ENCODE results near the gene APOBEC3B. TPM values are rescaled to one million over a fixed set of nuclear protein-coding genes. Genes with fewer than 3 reads are reported as not detected.

The APOBEC3B gene
- total and polyA plus RNA-seq, 2 of the 8 experiments (the other 6 are each of a cell fraction or from before 2014, with no cell fraction given): 14.2 to 74.9 TPM

GRCh38 chr22:38935023-38935422 is 47.1 kb upstream of the APOBEC3B start:
- H4K8ac ChIP-seq (ENCODE audit: extremely low read depth, insufficient read depth, low read length): peak overlapping the region; percentile 64; the same call in 1 of the 2 replicates

More at GRCh38 chr22:38935023-38935422, 47.1 kb upstream of the APOBEC3B start:
- ChIA-PET POLR2A (ENCODE audit: partially characterized antibody) (no interaction called here), CTCF (ENCODE audit: partially characterized antibody) (interaction anchor here (1.3 kb wide), 1 partner anchor 357 kb away, joined by 3 read pairs; no protein-coding TSS in a partner anchor)
- H2AK5ac ChIP-seq (ENCODE audit: low read depth, low read length): no peak overlapping the region
- TF ChIP-seq SRF (IDR thresholded peaks at IDR 0.05; ENCODE audit: low read depth, low read length): no peak
- no peak for TF ChIP-seq MAFK (IDR thresholded peaks at IDR 0.05; ENCODE audit: low read depth, low read length)
- TF ChIP-seq CHD2 (IDR thresholded peaks at IDR 0.05; ENCODE audit: low read length): no peak
- H3K27ac ChIP-seq (ENCODE audit: low read depth, low read length): no peak overlapping the region
- no peak overlapping the region for H2BK12ac ChIP-seq (ENCODE audit: low read depth, low read length)
- no peak overlapping the region for H3K4me2 ChIP-seq (ENCODE audit: insufficient read depth in 1 of 2, low read depth in 2 of 2, low read length in 2 of 2)
- H3K9me3 ChIP-seq (ENCODE audit: insufficient read depth in 2 of 2, low read depth in 1 of 2, low read length in 1 of 2): no peaks in the 10 kb centered on the region
- no peak overlapping the region for H3K4me3 ChIP-seq (ENCODE audit: extremely low read depth in 1 of 4, insufficient read depth in 2 of 4, low read depth in 3 of 4, low read length in 4 of 4)
- no peaks in the 10 kb centered on the region for H3K79me1 ChIP-seq (ENCODE audit: low read depth, low read length)
- peaks cover 4% of the 10 kb centered on the region; the same call in 1 of the 2 replicates for H3K23me2 ChIP-seq (ENCODE audit: low read depth, low read length)
- no peaks in the 10 kb centered on the region for H3K27me3 ChIP-seq (replicated peaks in 1 of 4; ENCODE audit: control insufficient read depth in 3 of 4, extremely low read depth in 1 of 4, insufficient read depth in 3 of 4, low read length in 3 of 4)
- H2AFZ ChIP-seq (ENCODE audit: low read length): no peak overlapping the region
- no peak overlapping the region for H3K23ac ChIP-seq (ENCODE audit: insufficient read length)
- H2BK5ac ChIP-seq (ENCODE audit: low read depth, low read length): no peak overlapping the region
- H3K4me1 ChIP-seq (replicated peaks in 1 of 4; ENCODE audit: control insufficient read depth in 3 of 4, insufficient read depth in 4 of 4, low read length in 3 of 4): peaks cover 0 to 4% (median 0%) of the 10 kb centered on the region in 4 experiments; a peak in 2 of 7 replicates
- no peak overlapping the region for H3K14ac ChIP-seq (ENCODE audit: insufficient read length)
- 0 out of 2 replicates have a peak overlapping the region, but pooled peaks have one; percentile 34 for H2BK20ac ChIP-seq (ENCODE audit: low read length)
- no peak overlapping the region for H3K18ac ChIP-seq (ENCODE audit: extremely low read depth, low read length)
- no peaks in the 10 kb centered on the region for H3K36me3 ChIP-seq (ENCODE audit: control insufficient read depth in 2 of 4, insufficient read depth in 4 of 4, low read length in 3 of 4)
- WGBS, 2 experiments (ENCODE audit: extremely low coverage in 1 of 2, insufficient coverage in 1 of 2, insufficient read length in 1 of 2, insufficient replicate concordance in 2 of 2, low coverage in 1 of 2, low lambda C conversion rate in 2 of 2, missing lambda C conversion rate in 1 of 2): 90% methylated on average over 8 of the region's 8 CpGs; no CpG with 5 or more reads in 1 of the 2 experiments
- no peaks in the 10 kb centered on the region for H3K79me2 ChIP-seq (ENCODE audit: control insufficient read depth in 1 of 2, insufficient read depth in 2 of 2, low read length in 2 of 2)
- H3K4ac ChIP-seq (replicated peaks; ENCODE audit: insufficient read length, low read depth, low read length): peak overlapping the region; percentile 21
- H3K9ac ChIP-seq (replicated peaks in 1 of 4; ENCODE audit: extremely low read depth in 1 of 4, low read depth in 3 of 4, low read length in 3 of 4): no peak overlapping the region
- no peak for FAIRE-seq
- H4K20me1 ChIP-seq (replicated peaks in 1 of 2; ENCODE audit: control insufficient read depth in 1 of 2, insufficient read depth in 2 of 2, low read length in 2 of 2): peaks cover 0 to 2% of the 10 kb centered on the region in 2 experiments
- DNase-seq (ENCODE audit: low read depth in 1 of 2, low spot score in 2 of 2): no peak
- peak overlapping the region; percentile 90; the same call in 1 of the 2 replicates for H2BK15ac ChIP-seq (ENCODE audit: low read length)
- H2BK120ac ChIP-seq (replicated peaks; ENCODE audit: low read depth, low read length): no peak overlapping the region
- no peak overlapping the region for H3K56ac ChIP-seq (replicated peaks; ENCODE audit: insufficient read length, low read depth, low read length)
- H4K91ac ChIP-seq (replicated peaks; ENCODE audit: insufficient read length, low read length): no peak overlapping the region
- no peak overlapping the region for H4K5ac ChIP-seq (ENCODE audit: insufficient read length, low read depth, low read length)
